A673 (cell line): ENCODE data around the gene RASGRF1. TPM values are rescaled to one million over a fixed set of nuclear protein-coding genes. Genes with fewer than 3 reads are reported as not detected.

Source experiments
- BruUV-seq: library from RNA; stranded (reverse); fragments of 400-500 nt; replicated peaks from 2 replicates; lab custom pipeline; 2021; lab: Mats Ljungman, UMichigan
- CTCF ChIA-PET: fragments of 300-600 bp; sonication (Branson Sonifier 250); formaldehyde crosslinking; loops from one replicate; lab custom pipeline; 2022; ENCODE audit warnings: antibody characterized with exemption; lab: Charles Lee
- POLR2A ChIA-PET: fragments of 300-600 bp; sonication (Branson Sonifier 250); formaldehyde crosslinking; loops from one replicate; lab custom pipeline; 2022; ENCODE audit warnings: antibody characterized with exemption; ENCODE audit not compliant: low non-redundant PET; lab: Charles Lee
- DNase-seq: peaks from one replicate; pipeline ENCODE4 v3.0.0-alpha.2; 2015; ENCODE audit warnings: low spot score
- H3K27ac ChIP-seq: fragments of 200-600 bp; sonication (generic); 2 replicates; pipeline ENCODE4 v1.5.1; 2016; ENCODE audit warnings: mixed run types, low read depth, mild to moderate bottlenecking, mixed read lengths, antibody characterized with exemption, low read length; ENCODE audit not compliant: poor library complexity, severe bottlenecking
- H3K27me3 ChIP-seq: fragments of 200-600 bp; sonication (generic); replicated peaks from 2 replicates; pipeline ENCODE4 v1.6.1; 2017; ENCODE audit warnings: mixed run types, low read depth, mild to moderate bottlenecking, mixed read lengths, antibody characterized with exemption, low read length; ENCODE audit not compliant: insufficient read depth, poor library complexity
- H3K36me3 ChIP-seq: fragments of 200-600 bp; sonication (generic); 2 replicates; pipeline ENCODE4 v1.6.1; 2016; ENCODE audit warnings: mixed run types, mild to moderate bottlenecking, mixed read lengths, antibody characterized with exemption, low read length; ENCODE audit not compliant: insufficient read depth, poor library complexity, severe bottlenecking
- H3K4me1 ChIP-seq: fragments of 200-600 bp; sonication (generic); 2 replicates; pipeline ENCODE4 v1.6.1; 2017; ENCODE audit warnings: mixed run types, mild to moderate bottlenecking, mixed read lengths, antibody characterized with exemption, low read length; ENCODE audit not compliant: insufficient read depth, poor library complexity, severe bottlenecking
- H3K4me3 ChIP-seq: fragments of 200-600 bp; sonication (generic); 2 replicates; pipeline ENCODE4 v1.5.1; 2016; ENCODE audit warnings: low read depth, mixed run types, mild to moderate bottlenecking, mixed read lengths, low read length; ENCODE audit not compliant: poor library complexity, severe bottlenecking
- H3K9me3 ChIP-seq: fragments of 200-600 bp; sonication (generic); 2 replicates; pipeline ENCODE4 v1.6.1; 2016; ENCODE audit warnings: mixed run types, low read depth, mild to moderate bottlenecking, mixed read lengths, antibody characterized with exemption, low read length; ENCODE audit not compliant: poor library complexity, severe bottlenecking
- EZH2 ChIP-seq: fragments of 200-600 bp; sonication (generic); IDR thresholded peaks from 2 replicates; pipeline ENCODE4 v1.6.1; 2017; ENCODE audit warnings: borderline replicate concordance, low read depth, mild to moderate bottlenecking, mixed read lengths, antibody characterized with exemption, low read length; ENCODE audit not compliant: poor library complexity, severe bottlenecking
- intact Hi-C: fragments of 100-400 bp; cut with micrococcal nuclease; formaldehyde crosslinking; loops from one replicate; pipeline ENCODE4 v1.10.0; 2022; ENCODE audit not compliant: unreplicated experiment
- total RNA-seq: library from RNA; stranded (reverse); gene quantifications from 2 replicates; pipeline ENCODE4 v1.2.3, GENCODE V29; 2021
- TF ChIP-seq, protein P1 (sequence below): fragments of 300-800, 200-600 bp; sonication (generic); conservative IDR thresholded peaks from 2 replicates; pipeline ENCODE4 v1.5.1; 2017; ENCODE audit warnings: low read depth, mild to moderate bottlenecking, antibody characterized with exemption, low read length, moderate library complexity, mixed read lengths

RASGRF1 gene
- total RNA-seq, 1 experiment from 2014 or later = 0.73 TPM

DNA sequence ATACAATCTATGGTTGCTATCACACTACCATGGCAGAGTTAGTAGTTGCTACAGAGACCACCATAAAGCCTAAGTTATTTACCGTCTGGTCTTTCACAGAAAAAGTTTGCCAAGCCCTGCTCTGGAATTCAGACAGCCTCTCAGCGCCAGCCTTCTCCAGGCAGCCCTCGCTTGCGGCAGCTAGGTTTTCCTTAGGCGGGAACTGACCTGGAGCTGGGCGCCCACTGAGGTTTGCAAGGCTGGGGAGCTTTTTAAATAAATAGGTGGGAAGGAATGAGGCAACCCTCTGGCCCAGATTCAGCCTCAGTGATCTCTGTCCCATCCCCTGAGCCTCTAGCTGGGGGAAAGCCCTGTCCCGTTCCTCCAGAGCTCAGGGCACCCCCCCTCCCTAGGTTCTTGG, 146.9 kb downstream of the RASGRF1 start:
- no TSS peak for BruUV-seq
- Histone ChIP-seq H3K27me3 (no peaks in the 10 kb centered on the region), H3K9me3 (no peaks in the 10 kb centered on the region), H3K36me3 (no peaks in the 10 kb centered on the region), H3K4me3 (no peak overlapping the region), H3K4me1 (no peaks in the 10 kb centered on the region), H3K27ac (no peak overlapping the region)
- TF ChIP-seq, protein P1, sequence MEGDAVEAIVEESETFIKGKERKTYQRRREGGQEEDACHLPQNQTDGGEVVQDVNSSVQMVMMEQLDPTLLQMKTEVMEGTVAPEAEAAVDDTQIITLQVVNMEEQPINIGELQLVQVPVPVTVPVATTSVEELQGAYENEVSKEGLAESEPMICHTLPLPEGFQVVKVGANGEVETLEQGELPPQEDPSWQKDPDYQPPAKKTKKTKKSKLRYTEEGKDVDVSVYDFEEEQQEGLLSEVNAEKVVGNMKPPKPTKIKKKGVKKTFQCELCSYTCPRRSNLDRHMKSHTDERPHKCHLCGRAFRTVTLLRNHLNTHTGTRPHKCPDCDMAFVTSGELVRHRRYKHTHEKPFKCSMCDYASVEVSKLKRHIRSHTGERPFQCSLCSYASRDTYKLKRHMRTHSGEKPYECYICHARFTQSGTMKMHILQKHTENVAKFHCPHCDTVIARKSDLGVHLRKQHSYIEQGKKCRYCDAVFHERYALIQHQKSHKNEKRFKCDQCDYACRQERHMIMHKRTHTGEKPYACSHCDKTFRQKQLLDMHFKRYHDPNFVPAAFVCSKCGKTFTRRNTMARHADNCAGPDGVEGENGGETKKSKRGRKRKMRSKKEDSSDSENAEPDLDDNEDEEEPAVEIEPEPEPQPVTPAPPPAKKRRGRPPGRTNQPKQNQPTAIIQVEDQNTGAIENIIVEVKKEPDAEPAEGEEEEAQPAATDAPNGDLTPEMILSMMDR = no peak
- TF ChIP-seq EZH2 = no peak
- intact Hi-C loops = no loop called here
- DNase-seq = no peak
- CTCF ChIA-PET = no interaction called here
- POLR2A ChIA-PET = no interaction called here

DNA sequence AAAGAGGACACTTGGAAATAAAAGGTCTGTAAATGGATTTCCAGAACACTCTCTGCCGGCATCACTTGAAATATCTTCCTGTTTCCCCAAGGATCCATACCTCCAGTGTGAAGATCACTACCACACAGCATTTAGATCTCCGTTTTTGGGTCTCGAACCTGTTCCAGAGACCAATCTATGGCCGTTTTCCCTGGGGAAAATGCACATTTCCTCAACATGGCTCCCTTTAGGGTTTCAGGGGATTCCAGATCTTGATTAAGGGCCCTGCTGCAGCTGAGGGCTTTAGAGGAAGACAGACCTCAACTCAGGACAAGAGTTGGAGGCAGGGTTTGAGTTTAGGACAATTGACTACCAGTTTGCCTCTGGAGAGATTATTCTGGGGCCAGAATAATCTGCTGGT, 147.8 kb downstream of the RASGRF1 start:
- Histone ChIP-seq H3K27me3 (no peaks in the 10 kb centered on the region), H3K4me1 (no peaks in the 10 kb centered on the region), H3K27ac (no peak overlapping the region), H3K4me3 (no peak overlapping the region), H3K9me3 (no peaks in the 10 kb centered on the region), H3K36me3 (no peaks in the 10 kb centered on the region)
- no TSS peak for BruUV-seq
- DNase-seq = no peak
- POLR2A ChIA-PET = no interaction called here
- CTCF ChIA-PET = no interaction called here
- TF ChIP-seq, protein P1 = no peak
- no peak for TF ChIP-seq EZH2
- intact Hi-C loops = no loop called here

DNA sequence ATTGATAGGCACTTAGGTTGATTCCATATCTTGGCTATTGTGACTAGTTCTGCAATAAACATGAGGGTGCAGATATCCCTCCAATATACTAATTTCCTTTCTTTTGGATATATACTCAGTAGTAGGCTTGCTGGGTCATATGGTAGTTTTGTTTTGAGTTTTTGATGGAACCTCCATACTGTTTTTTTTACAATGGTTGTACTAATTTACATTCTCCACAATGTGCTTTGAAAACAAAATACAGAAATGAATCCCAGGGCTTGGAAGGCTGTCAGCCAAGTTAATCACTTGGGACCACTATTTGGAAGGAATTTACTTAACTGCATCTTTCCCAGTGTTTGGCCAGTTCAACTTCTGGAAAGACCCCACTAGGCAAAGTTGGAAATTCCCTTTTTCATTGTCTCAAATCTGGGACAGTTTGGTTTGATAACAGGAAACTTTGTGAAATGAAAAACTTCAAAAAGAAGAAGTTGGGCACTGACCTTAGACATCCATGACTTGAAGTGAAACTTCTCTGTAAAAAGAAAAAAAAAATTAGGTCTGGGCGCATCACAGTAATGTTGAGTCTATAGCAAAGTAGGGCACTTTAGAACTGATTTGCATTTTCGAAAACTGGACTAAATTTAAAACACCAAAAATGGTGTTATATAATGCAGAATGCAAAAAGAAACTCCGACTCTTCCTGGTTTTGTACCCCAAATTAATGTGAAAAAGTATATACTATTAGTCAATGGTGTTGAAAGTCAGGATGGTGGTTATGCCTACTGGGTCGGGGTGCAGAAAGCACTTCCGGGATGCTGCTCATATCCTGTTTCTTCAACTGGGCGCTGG, 151.7 kb downstream of the RASGRF1 start:
- H3K27ac ChIP-seq = no peak overlapping the region
- DNase-seq = no peak
- H3K36me3 ChIP-seq = no peaks in the 10 kb centered on the region
- no peaks in the 10 kb centered on the region for H3K4me1 ChIP-seq
- ChIA-PET CTCF (no interaction called here), POLR2A (no interaction called here)
- intact Hi-C loops = no loop called here
- no peaks in the 10 kb centered on the region for H3K9me3 ChIP-seq
- no peak overlapping the region for H3K4me3 ChIP-seq
- no TSS peak for BruUV-seq
- TF ChIP-seq, protein P1 = no peak
- TF ChIP-seq EZH2 = no peak
- no peaks in the 10 kb centered on the region for H3K27me3 ChIP-seq
